ENCODE results near the gene LSP1. TPM values are rescaled to one million over a fixed set of nuclear protein-coding genes. Genes with fewer than 3 reads are reported as not detected.
A peak's percentile ranks its signal among the peaks of the same experiment; 100 is the strongest.

The LSP1 gene
- total RNA-seq, 1 donor from 2014 or later = 303 TPM

GRCh38 chr11:1913271-1914060, 60.6 kb downstream of the LSP1 start:
- Mint-ChIP-seq H3K27ac (no peak overlapping the region), H3K36me3 (ENCODE audit: low read depth) (peaks cover 2% of the 10 kb centered on the region), H3K4me1 (peaks cover 3% of the 10 kb centered on the region), H3K9me3 (peaks cover 7% of the 10 kb centered on the region), H3K27me3 (peaks cover 1% of the 10 kb centered on the region), H3K4me3 (no peak overlapping the region)
- intact Hi-C loops (cut with micrococcal nuclease) = loop anchor here (1.0 kb wide), 1 partner anchor 25 kb away; no protein-coding TSS in a partner anchor
- DNase-seq = no peak

- intact Hi-C loops (cut with micrococcal nuclease) = loop anchor here (5.0 kb wide), 2 partner anchors 33 to 63 kb away; partner anchors contain the start of gene LSP1
- Mint-ChIP-seq H3K4me3 (no peak overlapping the region), H3K4me1 (peaks cover 3% of the 10 kb centered on the region), H3K9me3 (peaks cover 7% of the 10 kb centered on the region), H3K27ac (peak overlapping the region; percentile 56), H3K27me3 (no peaks in the 10 kb centered on the region), H3K36me3 (ENCODE audit: low read depth) (peaks cover 2% of the 10 kb centered on the region)
- no peak for DNase-seq
These were observed 62.9 kb downstream of the LSP1 start for GRCh38 chr11:1915795-1916131.

- Mint-ChIP-seq H3K27ac (no peak overlapping the region), H3K4me1 (peaks cover 3% of the 10 kb centered on the region), H3K4me3 (no peak overlapping the region), H3K36me3 (ENCODE audit: low read depth) (peaks cover 2% of the 10 kb centered on the region), H3K9me3 (peaks cover 7% of the 10 kb centered on the region), H3K27me3 (no peaks in the 10 kb centered on the region)
- DNase-seq = peak; percentile 61
- intact Hi-C loops (cut with micrococcal nuclease) = loop anchor here (5.0 kb wide), 2 partner anchors 34 to 64 kb away; partner anchors contain the start of gene LSP1
These were observed 63.5 kb downstream of the LSP1 start for GRCh38 chr11:1916132-1916985.

GRCh38 chr11:1916986-1917522, 64.2 kb downstream of the LSP1 start:
- DNase-seq = no peak
- H3K27ac Mint-ChIP-seq = no peak overlapping the region
- no peaks in the 10 kb centered on the region for H3K27me3 Mint-ChIP-seq
- intact Hi-C loops (cut with micrococcal nuclease) = loop anchor here (5.0 kb wide), 2 partner anchors 35 to 65 kb away; partner anchors contain the start of gene LSP1
- H3K36me3 Mint-ChIP-seq (ENCODE audit: low read depth) = peaks cover 2% of the 10 kb centered on the region
- no peak overlapping the region for H3K4me3 Mint-ChIP-seq
- peaks cover 7% of the 10 kb centered on the region for H3K9me3 Mint-ChIP-seq
- H3K4me1 Mint-ChIP-seq = peaks cover 3% of the 10 kb centered on the region

GRCh38 chr11:1917523-1918435, 64.9 kb downstream of the LSP1 start:
- Mint-ChIP-seq H3K4me1 (peaks cover 4% of the 10 kb centered on the region), H3K9me3 (peaks cover 7% of the 10 kb centered on the region), H3K27me3 (no peaks in the 10 kb centered on the region), H3K4me3 (no peak overlapping the region), H3K36me3 (ENCODE audit: low read depth) (peaks cover 2% of the 10 kb centered on the region), H3K27ac (no peak overlapping the region)
- DNase-seq = peak; percentile 64
- intact Hi-C loops (cut with micrococcal nuclease) = loop anchor here (1.0 to 5.0 kb wide), 3 partner anchors 35 to 80 kb away; partner anchors contain the start of gene LSP1

GRCh38 chr11:1918436-1919315, 65.8 kb downstream of the LSP1 start:
- intact Hi-C loops (cut with micrococcal nuclease) = loop anchor here (1.0 to 5.0 kb wide), 3 partner anchors 36 to 81 kb away; partner anchors contain the start of gene LSP1
- H3K4me3 Mint-ChIP-seq = no peak overlapping the region
- no peaks in the 10 kb centered on the region for H3K27me3 Mint-ChIP-seq

GRCh38 chr11:1919391-1920127, 66.7 kb downstream of the LSP1 start, which contains the start of gene TNNT3:
TSS of gene TNNT3 (plus strand) at chr11:1919703. CDS start at chr11:1922875, 3,172 bp downstream.
- peaks cover 2% of the 10 kb centered on the region for H3K36me3 Mint-ChIP-seq (ENCODE audit: low read depth)

More at GRCh38 chr11:1918436-1919315, 65.8 kb downstream of the LSP1 start:
- H3K27ac Mint-ChIP-seq = no peak overlapping the region
- DNase-seq = peak; percentile 63
- peaks cover 2% of the 10 kb centered on the region for H3K36me3 Mint-ChIP-seq (ENCODE audit: low read depth)
- H3K9me3 Mint-ChIP-seq = peaks cover 7% of the 10 kb centered on the region
- peaks cover 5% of the 10 kb centered on the region for H3K4me1 Mint-ChIP-seq

GRCh38 chr11:1920128-1920908, 67.4 kb downstream of the LSP1 start:
- no peaks in the 10 kb centered on the region for H3K27me3 Mint-ChIP-seq
- H3K4me1 Mint-ChIP-seq = peaks cover 5% of the 10 kb centered on the region
- H3K9me3 Mint-ChIP-seq = no peaks in the 10 kb centered on the region
- H3K4me3 Mint-ChIP-seq = no peak overlapping the region
- intact Hi-C loops (cut with micrococcal nuclease) = no loop called here
- H3K36me3 Mint-ChIP-seq (ENCODE audit: low read depth) = peaks cover 2% of the 10 kb centered on the region
- H3K27ac Mint-ChIP-seq = no peak overlapping the region
- DNase-seq = no peak

More at GRCh38 chr11:1919391-1920127, 66.7 kb downstream of the LSP1 start, which contains the start of gene TNNT3:
- H3K27ac Mint-ChIP-seq = no peak within 1 kb of the TSS
- no peaks in the 10 kb centered on the region for H3K27me3 Mint-ChIP-seq
- intact Hi-C loops (cut with micrococcal nuclease) = loop anchor here (5.0 kb wide), 2 partner anchors 37 to 67 kb away; partner anchors contain the start of gene LSP1
- H3K4me3 Mint-ChIP-seq = no peak within 1 kb of the TSS
- peak; percentile 59 for DNase-seq
- peaks cover 5% of the 10 kb centered on the region for H3K4me1 Mint-ChIP-seq
- H3K9me3 Mint-ChIP-seq = peaks cover 7% of the 10 kb centered on the region

- Mint-ChIP-seq H3K4me1 (peaks cover 2% of the 10 kb centered on the region), H3K9me3 (no peaks in the 10 kb centered on the region), H3K27ac (no peak overlapping the region), H3K4me3 (no peak overlapping the region), H3K36me3 (ENCODE audit: low read depth) (no peaks in the 10 kb centered on the region), H3K27me3 (no peaks in the 10 kb centered on the region)
- DNase-seq = peak; percentile 56
- intact Hi-C loops (cut with micrococcal nuclease) = no loop called here
These were observed 68.2 kb downstream of the LSP1 start for GRCh38 chr11:1920909-1921573.

GRCh38 chr11:1921574-1922141, 68.8 kb downstream of the LSP1 start:
- DNase-seq = peak; percentile 57
- no peak overlapping the region for H3K27ac Mint-ChIP-seq
- intact Hi-C loops (cut with micrococcal nuclease) = no loop called here
- H3K4me3 Mint-ChIP-seq = no peak overlapping the region
- no peaks in the 10 kb centered on the region for H3K36me3 Mint-ChIP-seq (ENCODE audit: low read depth)
- peaks cover 2% of the 10 kb centered on the region for H3K4me1 Mint-ChIP-seq
- no peaks in the 10 kb centered on the region for H3K9me3 Mint-ChIP-seq
- no peaks in the 10 kb centered on the region for H3K27me3 Mint-ChIP-seq
